Measurements from ENCODE around the gene TOPAZ1.

The TOPAZ1 gene

GRCh38 chr3:44355362-44356033 lies 113.8 kb downstream of the TOPAZ1 start:
- FAIRE-seq (peak; percentile 94), DNase-seq (ENCODE audit: insufficient read length, low spot score) (peak; percentile 46)
- TF ChIP-seq POLR2A (IDR thresholded peaks at IDR 0.05; ENCODE audit: low read depth, low read length): no peak

DNA sequence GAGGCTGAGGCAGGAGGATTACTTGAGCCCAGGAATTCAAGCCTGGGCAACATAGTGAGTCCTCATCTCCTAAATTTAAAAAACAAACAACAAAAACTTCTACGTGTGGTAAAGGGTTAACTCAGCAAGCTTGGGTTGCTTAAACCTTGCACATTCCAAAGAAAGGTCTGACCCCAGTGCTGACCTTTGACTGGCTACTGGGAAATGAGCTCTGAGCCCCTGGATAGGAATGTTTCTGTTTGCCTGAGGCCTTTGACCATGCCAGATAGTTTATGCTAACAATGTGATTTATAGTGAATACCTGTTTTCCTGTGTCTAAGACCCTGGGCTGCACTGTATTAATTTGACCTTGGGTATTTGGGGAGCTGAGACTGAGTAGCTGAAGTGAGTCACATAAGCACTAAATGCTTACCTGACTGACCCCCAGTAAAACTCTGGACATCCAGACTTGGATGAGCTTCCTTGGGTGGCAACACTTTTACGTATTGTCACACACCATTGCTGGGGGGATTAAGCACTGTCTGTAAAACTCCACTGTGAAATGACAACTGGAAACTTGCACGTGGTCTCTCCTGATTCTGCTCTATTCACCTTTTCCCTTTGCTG lies 117.6 kb downstream of the TOPAZ1 start:
- FAIRE-seq (peak; percentile 66), DNase-seq (ENCODE audit: insufficient read length, low spot score) (no peak)
- TF ChIP-seq POLR2A (IDR thresholded peaks at IDR 0.05; ENCODE audit: low read depth, low read length): no peak

GRCh38 chr3:44363591-44363990 lies 121.9 kb downstream of the TOPAZ1 start:
- no peak for FAIRE-seq
- TF ChIP-seq POLR2A (IDR thresholded peaks at IDR 0.05; ENCODE audit: low read depth, low read length): no peak

DNA sequence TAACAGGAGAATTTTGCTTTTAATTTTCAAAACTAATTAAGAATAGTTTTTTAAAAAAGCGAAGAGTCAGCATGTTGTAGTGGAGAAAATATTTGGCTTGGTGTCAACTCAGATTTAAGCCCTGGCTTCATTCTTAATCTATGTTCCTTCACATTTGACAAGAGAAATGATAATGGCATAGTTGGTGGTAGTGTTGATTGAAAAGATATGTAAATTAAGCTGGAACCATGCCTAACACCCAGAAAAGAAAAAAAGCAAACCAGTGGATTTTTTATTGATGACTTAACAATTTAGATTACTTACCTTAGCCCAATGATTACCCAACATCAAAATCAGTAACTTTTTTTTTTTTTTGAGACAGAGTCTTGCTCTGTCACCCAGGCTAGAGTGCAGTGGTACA lies 124.3 kb downstream of the TOPAZ1 start:
- no peak for FAIRE-seq
- no peak for DNase-seq (ENCODE audit: insufficient read length, low spot score)
- no peak for TF ChIP-seq POLR2A (IDR thresholded peaks at IDR 0.05; ENCODE audit: low read depth, low read length)

More at GRCh38 chr3:44363591-44363990, 121.9 kb downstream of the TOPAZ1 start:
- no peak for DNase-seq (ENCODE audit: insufficient read length, low spot score)

DNA sequence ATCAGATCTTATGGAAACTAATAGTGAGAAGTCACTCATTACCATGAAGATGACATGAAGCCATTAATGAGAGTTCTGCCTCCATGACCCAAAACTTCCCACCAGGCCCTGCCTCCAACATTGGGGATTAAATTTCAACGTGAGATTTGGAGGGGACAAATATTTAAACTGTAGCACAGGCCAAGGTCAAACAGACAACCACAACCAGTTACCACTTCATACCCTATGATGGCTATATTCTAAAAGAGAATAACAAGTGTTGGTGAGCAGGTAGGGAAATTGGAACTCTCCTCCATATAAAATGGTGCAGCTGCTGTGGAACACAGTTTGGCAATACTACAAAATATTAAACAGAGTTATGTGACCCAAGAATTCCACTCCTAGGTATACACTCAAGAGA lies 133.8 kb downstream of the TOPAZ1 start:
- FAIRE-seq: no peak
- no peak for TF ChIP-seq POLR2A (IDR thresholded peaks at IDR 0.05; ENCODE audit: low read depth, low read length)
- DNase-seq (ENCODE audit: insufficient read length, low spot score): no peak

Data from H54 (cell line).